ENCODE measurements around the gene ABLIM1.

GRCh38 chr10:114458216-114458920 lies 199.7 kb downstream of the ABLIM1 start:
- TF ChIP-seq CTCF (IDR thresholded peaks at IDR 0.05), result no peak
- no peak for TF ChIP-seq POLR2A (IDR thresholded peaks at IDR 0.05)
